Activated CD4-positive, alpha-beta T cell treated with anti-CD3 and anti-CD28 coated beads, Interleukin-2, amount 10 ng/mL, durations not matched to agents 7 days and 5 days (primary cell): Measurements from ENCODE around the gene GTF2F2. TPM values are rescaled to one million over a fixed set of nuclear protein-coding genes. Genes with fewer than 3 reads are reported as not detected.
"Not testable (repeated sequence)": the region's sequence is repeated elsewhere in the genome, so short reads cannot be mapped to it uniquely, and the experiment has no call there.

Experiments used
- CTCF ChIA-PET: fragments of 350-600 bp; sonication (Branson Sonifier 250); formaldehyde crosslinking; loops from one replicate; lab custom pipeline; 2021; ENCODE audit warnings: antibody characterized with exemption; lab: Charles Lee
- POLR2A ChIA-PET: fragments of 350-600 bp; sonication (Branson Sonifier 250); formaldehyde crosslinking; loops from one replicate; lab custom pipeline; 2021; ENCODE audit warnings: antibody characterized with exemption; lab: Charles Lee
- DNase-seq: peaks from one replicate; pipeline ENCODE4 v3.0.0-alpha.2; 2020
- H3K27ac Mint-ChIP-seq: one replicate; pipeline ENCODE4 v1.8.0; 2021; ENCODE audit warnings: mild to moderate bottlenecking, moderate library complexity, mixed read lengths
- H3K27me3 Mint-ChIP-seq: one replicate; pipeline ENCODE4 v1.8.0; 2021; ENCODE audit warnings: mixed read lengths
- H3K36me3 Mint-ChIP-seq: one replicate; pipeline ENCODE4 v1.8.0; 2021; ENCODE audit warnings: low read depth, mixed read lengths
- H3K4me1 Mint-ChIP-seq: one replicate; pipeline ENCODE4 v1.8.0; 2021; ENCODE audit warnings: mixed read lengths
- H3K4me3 Mint-ChIP-seq: one replicate; pipeline ENCODE4 v1.8.0; 2021; ENCODE audit warnings: mild to moderate bottlenecking, moderate library complexity, mixed read lengths
- H3K9me3 Mint-ChIP-seq: one replicate; pipeline ENCODE4 v1.8.0; 2021; ENCODE audit warnings: mixed read lengths
- total RNA-seq, 2 experiments: library from RNA; stranded (reverse); gene quantifications; one replicate each; pipeline ENCODE4 v1.2.3, GENCODE V29; 2021

GTF2F2 gene
- total RNA-seq, 2 experiments from 2014 or later = 15.3 to 17.1 TPM

GRCh38 chr13:45167611-45168554 lies 47.6 kb downstream of the GTF2F2 start:
- Mint-ChIP-seq H3K27me3 (no peaks in the 10 kb centered on the region), H3K4me3 (no peak overlapping the region), H3K36me3 (peaks cover 19% of the 10 kb centered on the region), H3K4me1 (peaks cover 2% of the 10 kb centered on the region), H3K27ac (no peak overlapping the region), H3K9me3 (no peaks in the 10 kb centered on the region)
- no peak for DNase-seq
- ChIA-PET POLR2A (no interaction called here), CTCF (interaction anchor here (1.0 to 1.1 kb wide), 2 partner anchors 13 to 14 kb away, joined by 4 read pairs; no protein-coding TSS in a partner anchor)

DNA sequence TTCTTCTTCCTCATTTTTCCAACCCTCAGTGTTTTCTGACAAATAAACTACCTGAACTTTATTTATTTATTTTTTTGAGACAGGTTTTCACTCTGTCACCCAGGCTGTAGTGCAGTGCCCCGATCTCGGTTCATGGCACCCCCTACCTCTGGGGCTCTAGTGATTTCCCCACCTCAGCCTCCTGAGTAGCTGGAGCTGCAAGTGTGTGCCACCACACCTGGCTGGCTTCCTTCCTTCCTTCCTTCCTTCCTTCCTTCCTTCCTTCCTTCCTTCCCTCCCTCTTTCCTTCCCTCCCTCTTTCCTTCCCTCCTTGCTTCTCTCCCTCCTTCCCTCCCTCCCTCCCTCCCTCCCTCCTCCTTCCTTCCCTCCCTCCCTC lies 48.2 kb downstream of the GTF2F2 start:
- Mint-ChIP-seq H3K4me3 (no peak overlapping the region), H3K4me1 (peaks cover 2% of the 10 kb centered on the region), H3K36me3 (peaks cover 22% of the 10 kb centered on the region), H3K9me3 (no peaks in the 10 kb centered on the region), H3K27ac (no peak overlapping the region), H3K27me3 (no peaks in the 10 kb centered on the region)
- CTCF ChIA-PET = interaction anchor here (1.1 kb wide), 1 partner anchor 14 kb away, joined by 4 read pairs; no protein-coding TSS in a partner anchor
- POLR2A ChIA-PET = no interaction called here
- DNase-seq = no peak

GRCh38 chr13:45174478-45174877 lies 54.2 kb downstream of the GTF2F2 start:
- no peaks in the 10 kb centered on the region for H3K9me3 Mint-ChIP-seq
- ChIA-PET CTCF (interaction anchor here (0.7 kb wide), 1 partner anchor 73 kb away, joined by 3 read pairs; no protein-coding TSS in a partner anchor), POLR2A (no interaction called here)
- peaks cover 44% of the 10 kb centered on the region for H3K36me3 Mint-ChIP-seq
- H3K27me3 Mint-ChIP-seq = no peaks in the 10 kb centered on the region
- DNase-seq = no peak
- peaks cover 17% of the 10 kb centered on the region for H3K4me1 Mint-ChIP-seq
- H3K27ac Mint-ChIP-seq = no peak overlapping the region
- H3K4me3 Mint-ChIP-seq = no peak overlapping the region

DNA sequence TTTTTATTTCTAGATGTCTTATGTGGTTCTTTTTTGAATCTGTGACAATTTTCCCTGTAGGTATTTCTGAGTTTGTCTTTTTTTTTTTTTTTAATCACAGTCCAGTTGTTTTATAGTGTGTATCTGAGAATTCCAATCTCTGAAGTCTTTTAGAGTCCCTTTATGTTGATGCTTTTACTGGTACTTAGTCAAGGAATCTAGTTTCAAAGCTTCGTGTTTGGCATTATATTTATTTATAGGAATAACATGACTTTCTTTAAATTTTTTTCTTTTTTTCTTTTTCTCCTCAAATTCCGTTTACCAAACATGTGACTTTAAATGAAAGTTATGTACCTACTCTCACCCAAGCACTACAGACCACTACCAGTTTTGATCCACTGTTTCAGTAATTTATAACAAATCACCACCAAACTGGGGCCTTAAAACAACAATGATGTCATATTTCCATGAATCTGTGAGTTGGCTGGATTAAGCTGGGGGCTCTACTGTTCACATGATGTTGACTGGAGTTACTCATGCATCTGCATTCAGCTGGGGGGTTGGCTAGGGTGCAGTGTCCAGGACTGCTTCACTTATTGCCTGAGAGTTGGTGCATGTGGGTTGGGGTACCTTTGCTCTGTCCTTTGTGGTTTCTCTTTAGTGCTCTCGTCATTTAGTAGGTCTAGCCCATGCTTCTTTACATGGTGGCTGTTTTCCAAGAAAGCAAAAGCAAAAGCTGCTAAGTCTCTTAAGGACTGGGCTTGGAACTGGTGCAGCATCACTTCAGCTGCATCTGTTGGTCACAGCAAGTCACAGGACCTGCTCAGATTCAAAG lies 58.2 kb downstream of the GTF2F2 start:
- H3K4me3 Mint-ChIP-seq = no peak overlapping the region
- H3K27ac Mint-ChIP-seq = no peak overlapping the region
- no peaks in the 10 kb centered on the region for H3K9me3 Mint-ChIP-seq
- peaks cover 29% of the 10 kb centered on the region for H3K36me3 Mint-ChIP-seq
- peaks cover 27% of the 10 kb centered on the region for H3K4me1 Mint-ChIP-seq
- ChIA-PET CTCF (interaction anchor here (0.6 kb wide), 1 partner anchor 12 kb away, joined by 3 read pairs; no protein-coding TSS in a partner anchor), POLR2A (no interaction called here)
- H3K27me3 Mint-ChIP-seq = no peaks in the 10 kb centered on the region
- no peak for DNase-seq

DNA sequence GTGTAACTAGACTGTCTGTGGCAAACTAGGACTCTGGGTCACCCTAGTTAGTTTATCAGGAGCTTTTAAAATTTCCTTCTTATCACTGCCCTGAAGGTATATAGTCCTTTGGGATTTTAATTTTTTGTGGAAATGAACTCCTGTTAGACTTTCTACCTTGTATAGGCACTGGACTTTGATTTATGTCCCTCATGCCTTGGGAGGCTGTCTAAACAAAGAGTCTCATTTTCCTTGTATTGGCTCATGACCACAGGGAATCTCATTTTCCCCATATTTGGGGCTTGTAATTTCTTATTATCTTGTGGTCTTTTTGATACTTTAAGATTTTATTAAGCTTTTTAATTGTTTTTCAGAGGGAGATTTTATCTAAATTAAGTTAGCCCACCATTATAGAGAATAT lies 59.1 kb downstream of the GTF2F2 start:
- peaks cover 28% of the 10 kb centered on the region for H3K4me1 Mint-ChIP-seq
- no peaks in the 10 kb centered on the region for H3K9me3 Mint-ChIP-seq
- peaks cover 27% of the 10 kb centered on the region for H3K36me3 Mint-ChIP-seq
- no peak for DNase-seq
- no peak overlapping the region for H3K4me3 Mint-ChIP-seq
- CTCF ChIA-PET = no interaction called here
- POLR2A ChIA-PET = no interaction called here
- no peaks in the 10 kb centered on the region for H3K27me3 Mint-ChIP-seq
- H3K27ac Mint-ChIP-seq = no peak overlapping the region

- peaks cover 32% of the 10 kb centered on the region for H3K4me1 Mint-ChIP-seq
- no peak overlapping the region for H3K4me3 Mint-ChIP-seq
- ChIA-PET POLR2A (no interaction called here), CTCF (no interaction called here)
- H3K27ac Mint-ChIP-seq = no peak overlapping the region
- DNase-seq = no peak
- H3K9me3 Mint-ChIP-seq = no peaks in the 10 kb centered on the region
- H3K36me3 Mint-ChIP-seq = peaks cover 22% of the 10 kb centered on the region
- no peaks in the 10 kb centered on the region for H3K27me3 Mint-ChIP-seq
These were observed 60.0 kb downstream of the GTF2F2 start for GRCh38 chr13:45180303-45180702.

- Mint-ChIP-seq H3K9me3 (no peaks in the 10 kb centered on the region), H3K27ac (no peak overlapping the region), H3K27me3 (no peaks in the 10 kb centered on the region), H3K4me3 (no peak overlapping the region), H3K4me1 (peaks cover 32% of the 10 kb centered on the region), H3K36me3 (peaks cover 22% of the 10 kb centered on the region)
- DNase-seq = no peak
- CTCF ChIA-PET = interaction anchor here (1.5 kb wide), 1 partner anchor 17 kb away, joined by 4 read pairs; no protein-coding TSS in a partner anchor
- POLR2A ChIA-PET = no interaction called here
These were observed 60.6 kb downstream of the GTF2F2 start for GRCh38 chr13:45180713-45181601.

- no peak for DNase-seq
- no peak overlapping the region for H3K27ac Mint-ChIP-seq
- no peaks in the 10 kb centered on the region for H3K27me3 Mint-ChIP-seq
- CTCF ChIA-PET = no interaction called here
- peaks cover 14% of the 10 kb centered on the region for H3K4me1 Mint-ChIP-seq
- POLR2A ChIA-PET = no interaction called here
- no peak overlapping the region for H3K4me3 Mint-ChIP-seq
- H3K36me3 Mint-ChIP-seq = peaks cover 17% of the 10 kb centered on the region
- no peaks in the 10 kb centered on the region for H3K9me3 Mint-ChIP-seq
These were observed 64.4 kb downstream of the GTF2F2 start for GRCh38 chr13:45184693-45185092.

DNA sequence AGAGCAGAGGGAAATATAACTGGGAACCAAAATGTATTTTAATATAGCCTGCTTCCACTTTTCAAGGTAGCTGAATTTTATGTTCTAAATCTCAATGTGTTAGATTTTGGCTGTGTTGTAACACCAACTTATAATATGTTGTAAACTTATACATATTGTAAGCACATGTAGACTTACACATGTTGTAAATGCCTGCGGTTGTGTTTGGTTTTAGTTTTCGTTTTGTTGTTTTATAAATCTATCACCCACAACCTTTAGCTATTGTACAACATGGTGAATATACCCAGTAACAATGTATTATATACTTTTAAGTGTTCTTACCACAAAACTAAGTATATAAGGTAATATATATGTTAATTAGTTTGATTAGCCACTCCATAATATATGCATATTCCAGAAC lies 65.0 kb downstream of the GTF2F2 start:
- Mint-ChIP-seq H3K9me3 (no peaks in the 10 kb centered on the region), H3K4me1 (peaks cover 13% of the 10 kb centered on the region), H3K27me3 (no peaks in the 10 kb centered on the region), H3K27ac (no peak overlapping the region), H3K4me3 (no peak overlapping the region), H3K36me3 (peaks cover 17% of the 10 kb centered on the region)
- POLR2A ChIA-PET = no interaction called here
- CTCF ChIA-PET = interaction anchor here (0.8 kb wide), 1 partner anchor 14 kb away, joined by 5 read pairs; no protein-coding TSS in a partner anchor
- DNase-seq = no peak

- H3K36me3 Mint-ChIP-seq = peaks cover 11% of the 10 kb centered on the region
- H3K27me3 Mint-ChIP-seq, H3K9me3 Mint-ChIP-seq, H3K4me1 Mint-ChIP-seq, CTCF ChIA-PET, DNase-seq, H3K4me3 Mint-ChIP-seq, H3K27ac Mint-ChIP-seq, POLR2A ChIA-PET: not testable (repeated sequence)
These were observed 68.8 kb downstream of the GTF2F2 start for GRCh38 chr13:45189077-45189476.

DNA sequence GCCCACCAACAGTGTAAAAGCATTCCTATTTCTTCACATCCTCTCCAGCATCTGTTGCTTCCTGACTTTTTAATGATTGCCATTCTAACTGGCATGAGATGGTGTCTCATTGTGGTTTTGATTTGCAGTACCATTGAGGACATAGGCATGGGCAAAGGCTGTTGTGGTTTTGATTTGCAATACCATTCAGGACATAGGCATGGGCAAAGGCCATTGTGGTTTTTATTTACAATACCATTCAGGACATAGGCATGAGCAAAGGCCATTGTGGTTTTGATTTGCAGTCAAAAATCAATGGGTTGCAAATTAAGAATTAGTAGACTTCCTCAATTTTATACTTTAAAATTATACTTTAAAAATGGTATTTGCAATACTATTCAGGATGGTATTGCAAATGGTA lies 69.2 kb downstream of the GTF2F2 start:
- H3K36me3 Mint-ChIP-seq, H3K4me1 Mint-ChIP-seq, H3K27ac Mint-ChIP-seq, H3K9me3 Mint-ChIP-seq, DNase-seq, H3K4me3 Mint-ChIP-seq, CTCF ChIA-PET, H3K27me3 Mint-ChIP-seq, POLR2A ChIA-PET: not testable (repeated sequence)

GRCh38 chr13:45191874-45192273 lies 71.6 kb downstream of the GTF2F2 start:
- H3K36me3 Mint-ChIP-seq = peaks cover 8% of the 10 kb centered on the region
- no peak for DNase-seq
- no peak overlapping the region for H3K27ac Mint-ChIP-seq
- CTCF ChIA-PET = no interaction called here
- no peaks in the 10 kb centered on the region for H3K9me3 Mint-ChIP-seq
- peaks cover 8% of the 10 kb centered on the region for H3K4me1 Mint-ChIP-seq
- POLR2A ChIA-PET = no interaction called here
- no peaks in the 10 kb centered on the region for H3K27me3 Mint-ChIP-seq
- H3K4me3 Mint-ChIP-seq = no peak overlapping the region
